HEK293T (cell line): ENCODE measurements around the gene LRMDA.

Source experiments
- CTCF ChIA-PET: fragments of 350-600 bp; formaldehyde crosslinking; extraction: SDS; loops from one replicate; lab custom pipeline; 2021; ENCODE audit warnings: antibody characterized with exemption, inconsistent platforms; lab: Yijun Ruan, JAX
- POLR2A ChIA-PET: fragments of 350-600 bp; formaldehyde crosslinking; extraction: SDS; loops from one replicate; lab custom pipeline; 2020; ENCODE audit warnings: antibody characterized with exemption, inconsistent platforms; lab: Yijun Ruan, JAX
- DNase-seq: peaks from one replicate; pipeline ENCODE4 v3.0.0; 2012; ENCODE audit warnings: mixed read lengths; ENCODE audit errors: extremely low spot score
- ARNT ChIP-seq: fragments of 450-650 bp; IDR thresholded peaks from 2 replicates; pipeline ENCODE4 v1.6.1; 2017; ENCODE audit warnings: mild to moderate bottlenecking
- BHLHE40 ChIP-seq: fragments of 450-650 bp; IDR thresholded peaks from 2 replicates; pipeline ENCODE4 v1.6.1; 2016; ENCODE audit warnings: mild to moderate bottlenecking, moderate library complexity, borderline replicate concordance
- CTBP1 ChIP-seq: fragments of 450-650 bp; IDR thresholded peaks from 2 replicates; pipeline ENCODE4 v1.6.1; 2016; ENCODE audit warnings: borderline replicate concordance
- ELF4 ChIP-seq: fragments of 450-650 bp; IDR thresholded peaks from 2 replicates; pipeline ENCODE4 v1.6.1; 2017; ENCODE audit warnings: antibody characterized with exemption
- FOXA1 ChIP-seq: fragments of 450-650 bp; IDR thresholded peaks from 2 replicates; pipeline ENCODE4 v1.6.1; 2016; ENCODE audit warnings: mild to moderate bottlenecking
- FOXK2 ChIP-seq: fragments of 450-650 bp; IDR thresholded peaks from 2 replicates; pipeline ENCODE4 v1.6.1; 2016; ENCODE audit warnings: mild to moderate bottlenecking
- FOXM1 ChIP-seq: fragments of 450-650 bp; IDR thresholded peaks from 2 replicates; pipeline ENCODE4 v1.6.1; 2017; ENCODE audit warnings: mild to moderate bottlenecking, borderline replicate concordance
- HDGF ChIP-seq: fragments of 450-650 bp; IDR thresholded peaks from 2 replicates; pipeline ENCODE4 v1.6.1; 2017; ENCODE audit warnings: antibody characterized with exemption, borderline replicate concordance
- L3MBTL2 ChIP-seq: fragments of 450-650 bp; conservative IDR thresholded peaks from 2 replicates; pipeline ENCODE4 v1.6.1; 2016; ENCODE audit warnings: mild to moderate bottlenecking
- LEF1 ChIP-seq: fragments of 450-650 bp; IDR thresholded peaks from 2 replicates; pipeline ENCODE4 v1.6.1; 2017; ENCODE audit warnings: mild to moderate bottlenecking, borderline replicate concordance
- NFRKB ChIP-seq: fragments of 450-650 bp; IDR thresholded peaks from 2 replicates; pipeline ENCODE4 v1.6.1; 2016; ENCODE audit warnings: mild to moderate bottlenecking, moderate library complexity
- PKNOX1 ChIP-seq: fragments of 450-650 bp; IDR thresholded peaks from 2 replicates; pipeline ENCODE4 v1.6.1; 2016
- SP1 ChIP-seq: fragments of 450-650 bp; IDR thresholded peaks from 2 replicates; pipeline ENCODE4 v1.6.1; 2017
- SUZ12 ChIP-seq: fragments of 450-650 bp; IDR thresholded peaks from 2 replicates; pipeline ENCODE4 v1.6.1; 2016; ENCODE audit warnings: mild to moderate bottlenecking
- TARDBP ChIP-seq: fragments of 450-650 bp; IDR thresholded peaks from 2 replicates; pipeline ENCODE4 v1.6.1; 2016
- ZNF384 ChIP-seq: fragments of 450-650 bp; IDR thresholded peaks from 2 replicates; pipeline ENCODE4 v1.6.1; 2016

Gene LRMDA

GRCh38 chr10:76338187-76338586 lies 906.8 kb downstream of the LRMDA start:
- POLR2A ChIA-PET: no interaction called here

GRCh38 chr10:76341740-76342139 lies 910.3 kb downstream of the LRMDA start:
- CTCF ChIA-PET: no interaction called here

More at GRCh38 chr10:76338187-76338586, 906.8 kb downstream of the LRMDA start:
- CTCF ChIA-PET: no interaction called here
- TF ChIP-seq ELF4 (no peak), SP1 (no peak), HDGF (no peak), LEF1 (no peak), BHLHE40 (no peak), SUZ12 (no peak)
- no peak for DNase-seq

GRCh38 chr10:76342996-76343395 lies 911.6 kb downstream of the LRMDA start:
- CTCF ChIA-PET: no interaction called here

More at GRCh38 chr10:76341740-76342139, 910.3 kb downstream of the LRMDA start:
- no peak for TF ChIP-seq ARNT
- TF ChIP-seq BHLHE40: no peak
- no peak for TF ChIP-seq ZNF384
- TF ChIP-seq FOXK2: no peak
- TF ChIP-seq TARDBP: no peak
- TF ChIP-seq HDGF: no peak
- TF ChIP-seq NFRKB: no peak
- TF ChIP-seq FOXA1: no peak
- TF ChIP-seq SUZ12: no peak
- TF ChIP-seq L3MBTL2: no peak
- POLR2A ChIA-PET: no interaction called here
- no peak for DNase-seq

GRCh38 chr10:76347832-76348231 lies 916.4 kb downstream of the LRMDA start:
- no peak for TF ChIP-seq ELF4
- no peak for TF ChIP-seq ARNT
- TF ChIP-seq FOXM1: no peak
- no peak for TF ChIP-seq ZNF384
- TF ChIP-seq FOXK2: no peak
- TF ChIP-seq TARDBP: no peak
- no peak for TF ChIP-seq HDGF
- no peak for TF ChIP-seq SP1
- ChIA-PET POLR2A (no interaction called here), CTCF (no interaction called here)
- DNase-seq: no peak

More at GRCh38 chr10:76342996-76343395, 911.6 kb downstream of the LRMDA start:
- DNase-seq: no peak
- TF ChIP-seq FOXA1 (no peak), ELF4 (no peak), BHLHE40 (no peak)
- POLR2A ChIA-PET: no interaction called here

- TF ChIP-seq NFRKB (no peak), PKNOX1 (no peak), L3MBTL2 (no peak), ZNF384 (no peak), CTBP1 (no peak), BHLHE40 (no peak), FOXA1 (no peak), FOXK2 (no peak), LEF1 (no peak), TARDBP (no peak), SUZ12 (no peak), ELF4 (no peak), ARNT (no peak), FOXM1 (no peak), HDGF (no peak), SP1 (no peak)
- POLR2A ChIA-PET: no interaction called here
- no peak for DNase-seq
- CTCF ChIA-PET: interaction anchor here (0.8 kb wide), 1 partner anchor 11 kb away, joined by 3 read pairs; no protein-coding TSS in a partner anchor
Measured at GRCh38 chr10:76350583-76350982, 919.2 kb downstream of the LRMDA start.

- ChIA-PET CTCF (no interaction called here), POLR2A (no interaction called here)
- DNase-seq: no peak
- TF ChIP-seq NFRKB: no peak
- TF ChIP-seq FOXM1: no peak
- no peak for TF ChIP-seq TARDBP
- no peak for TF ChIP-seq SP1
- TF ChIP-seq PKNOX1: no peak
- no peak for TF ChIP-seq ELF4
- no peak for TF ChIP-seq SUZ12
- TF ChIP-seq HDGF: no peak
- TF ChIP-seq LEF1: no peak
- TF ChIP-seq ARNT: no peak
- TF ChIP-seq ZNF384: no peak
- no peak for TF ChIP-seq BHLHE40
Measured at GRCh38 chr10:76352300-76352699, 920.9 kb downstream of the LRMDA start.

GRCh38 chr10:76353237-76353851 lies 921.9 kb downstream of the LRMDA start:
- no peak for DNase-seq
- CTCF ChIA-PET: no interaction called here
- POLR2A ChIA-PET: no interaction called here
- no peak for TF ChIP-seq SUZ12
- TF ChIP-seq TARDBP: no peak
- no peak for TF ChIP-seq L3MBTL2
- no peak for TF ChIP-seq ZNF384
- TF ChIP-seq BHLHE40: no peak
- TF ChIP-seq NFRKB: no peak
- no peak for TF ChIP-seq CTBP1
- no peak for TF ChIP-seq PKNOX1
- TF ChIP-seq LEF1: no peak
- no peak for TF ChIP-seq ELF4
- no peak for TF ChIP-seq SP1
- no peak for TF ChIP-seq ARNT
